ENCODE measurements around the gene NEB. TPM values are rescaled to one million over a fixed set of nuclear protein-coding genes. Genes with fewer than 3 reads are reported as not detected.

Gene NEB
- total and polyA plus RNA-seq, 2 of the 4 experiments (the other 2 are of a cell fraction): under 0.01 TPM; not detected in 1

DNA sequence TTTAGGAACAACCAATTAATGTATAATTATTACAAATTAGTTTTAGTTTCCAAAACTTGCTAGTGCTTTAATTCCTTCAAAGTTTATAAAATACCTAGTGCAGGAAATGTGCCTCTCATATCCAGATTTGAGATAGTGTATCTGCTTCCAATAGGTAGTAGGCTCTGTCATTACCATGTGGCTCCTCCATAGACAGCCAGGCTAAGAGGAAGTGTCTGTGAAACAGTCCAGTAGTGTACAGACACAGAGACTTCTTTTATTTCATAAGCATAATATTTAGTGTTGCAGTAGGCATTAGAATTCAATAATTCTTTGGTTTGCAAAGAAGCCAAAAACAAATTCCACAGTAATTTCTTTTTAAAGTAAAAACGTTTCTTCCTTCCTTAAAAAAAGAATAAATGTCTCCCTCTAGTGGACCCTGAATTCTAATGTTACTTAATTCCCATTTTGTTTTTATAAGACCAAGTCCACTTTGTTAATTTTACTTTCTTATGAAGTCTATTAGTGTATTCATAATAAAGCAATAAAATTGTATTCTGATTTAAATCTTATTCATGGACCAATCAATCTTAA is 101.2 kb downstream of the NEB start:
- intact Hi-C loops (cut with micrococcal nuclease): no loop called here
- no TSS peak for BruUV-seq (replicated peaks)
- H3K4me3 ChIP-seq (ENCODE audit: insufficient read depth, low read depth, low read length): no peak overlapping the region
- WGBS, 2 experiments (ENCODE audit: extremely low coverage in 2 of 2, insufficient read length in 1 of 2): no CpG with 5 or more reads among the region's 1 CpG
- no peak overlapping the region for H3K18ac ChIP-seq (ENCODE audit: low read depth, low read length)
- no peak overlapping the region for H2BK120ac ChIP-seq (ENCODE audit: low read depth, low read length)
- H4K91ac ChIP-seq (ENCODE audit: insufficient read depth, low read depth, low read length): no peak overlapping the region
- no peak overlapping the region for H2AFZ ChIP-seq (replicated peaks; ENCODE audit: low read length, poor library complexity)
- no peak overlapping the region for H3K56ac ChIP-seq (ENCODE audit: extremely low read depth, insufficient read depth, low read length)
- no peak for ATAC-seq (ENCODE audit: low read depth)
- CTCF ChIA-PET: no interaction called here
- H2BK5ac ChIP-seq (ENCODE audit: low read depth, low read length, poor library complexity, severe bottlenecking): no peak overlapping the region
- H3K4ac ChIP-seq (ENCODE audit: low read depth, low read length): no peak overlapping the region
- no peak overlapping the region for H2BK20ac ChIP-seq (ENCODE audit: low read depth, low read length)
- H3K14ac ChIP-seq (replicated peaks; ENCODE audit: low read depth, low read length): no peak overlapping the region
- no peak overlapping the region for H3K27ac ChIP-seq (ENCODE audit: insufficient read depth, low read length)
- dilution Hi-C loops (cut with HindIII; ENCODE audit: low sequenced_read_pairs, unreplicated experiment): no loop called here
- no peaks in the 10 kb centered on the region for H3K36me3 ChIP-seq (ENCODE audit: control insufficient read depth, insufficient read depth, low read length)
- H3K4me2 ChIP-seq (ENCODE audit: low read depth, low read length): no peak overlapping the region
- H3K9ac ChIP-seq (ENCODE audit: low read depth, low read length): no peak overlapping the region
- no peaks in the 10 kb centered on the region for H3K9me1 ChIP-seq (ENCODE audit: insufficient read depth, low read length)
- POLR2A ChIA-PET (ENCODE audit: unreplicated experiment): no interaction called here
- no peak overlapping the region for H4K8ac ChIP-seq (ENCODE audit: low read depth in 2 of 2, low read length in 2 of 2)
- no peak overlapping the region for H2AK5ac ChIP-seq (ENCODE audit: low read depth, low read length)
- H2AK9ac ChIP-seq (replicated peaks; ENCODE audit: low read depth, low read length, poor library complexity): no peak overlapping the region
- no peak overlapping the region for H4K5ac ChIP-seq (ENCODE audit: low read depth, low read length)
- H3K79me1 ChIP-seq (ENCODE audit: low read depth in 1 of 2, low read length in 2 of 2): no peaks in the 10 kb centered on the region
- no peaks in the 10 kb centered on the region for H4K20me1 ChIP-seq (ENCODE audit: insufficient read depth, low read length)
- no peaks in the 10 kb centered on the region for H3K9me3 ChIP-seq (ENCODE audit: control insufficient read depth, insufficient read depth, low read length)
- peak; percentile 22 for DNase-seq
- no peak overlapping the region for H3K23ac ChIP-seq (ENCODE audit: low read depth, low read length)
- no peak overlapping the region for H2BK15ac ChIP-seq (ENCODE audit: low read depth, low read length)
- H3K4me1 ChIP-seq (ENCODE audit: control insufficient read depth, insufficient read depth, low read length): no peaks in the 10 kb centered on the region
- no peaks in the 10 kb centered on the region for H3K27me3 ChIP-seq (ENCODE audit: control insufficient read depth, insufficient read depth, low read length)
- no peak for TF ChIP-seq FOS (IDR thresholded peaks at IDR 0.05; ENCODE audit: low read depth, low read length)
- TF ChIP-seq, protein P1, sequence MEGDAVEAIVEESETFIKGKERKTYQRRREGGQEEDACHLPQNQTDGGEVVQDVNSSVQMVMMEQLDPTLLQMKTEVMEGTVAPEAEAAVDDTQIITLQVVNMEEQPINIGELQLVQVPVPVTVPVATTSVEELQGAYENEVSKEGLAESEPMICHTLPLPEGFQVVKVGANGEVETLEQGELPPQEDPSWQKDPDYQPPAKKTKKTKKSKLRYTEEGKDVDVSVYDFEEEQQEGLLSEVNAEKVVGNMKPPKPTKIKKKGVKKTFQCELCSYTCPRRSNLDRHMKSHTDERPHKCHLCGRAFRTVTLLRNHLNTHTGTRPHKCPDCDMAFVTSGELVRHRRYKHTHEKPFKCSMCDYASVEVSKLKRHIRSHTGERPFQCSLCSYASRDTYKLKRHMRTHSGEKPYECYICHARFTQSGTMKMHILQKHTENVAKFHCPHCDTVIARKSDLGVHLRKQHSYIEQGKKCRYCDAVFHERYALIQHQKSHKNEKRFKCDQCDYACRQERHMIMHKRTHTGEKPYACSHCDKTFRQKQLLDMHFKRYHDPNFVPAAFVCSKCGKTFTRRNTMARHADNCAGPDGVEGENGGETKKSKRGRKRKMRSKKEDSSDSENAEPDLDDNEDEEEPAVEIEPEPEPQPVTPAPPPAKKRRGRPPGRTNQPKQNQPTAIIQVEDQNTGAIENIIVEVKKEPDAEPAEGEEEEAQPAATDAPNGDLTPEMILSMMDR (conservative IDR thresholded peaks at IDR 0.05; ENCODE audit: low read depth, low read length): peak; percentile 36
- in situ Hi-C loops (cut with MboI; ENCODE audit: low sequenced_read_pairs): no loop called here

All from IMR-90 (cell line).